Activated CD8-positive, alpha-beta T cell treated with anti-CD3 and anti-CD28 coated beads for 36 hours (primary cell): Measurements from ENCODE around the gene IFI27L1. TPM values are rescaled to one million over a fixed set of nuclear protein-coding genes. Genes with fewer than 3 reads are reported as not detected.

Source experiments
- total RNA-seq, 2 experiments: library from RNA; stranded (reverse); gene quantifications; one replicate each; pipeline ENCODE4 v1.2.3, GENCODE V29; 2021

Gene IFI27L1
- total RNA-seq, 2 experiments from 2014 or later = 21.9 to 23.3 TPM

Other genes starting within 250 kb of the IFI27L1 start
- not detected for gene FAM181A, start 154.0 kb upstream of the IFI27L1 start, total RNA-seq
- gene ASB2, start 104.7 kb upstream of the IFI27L1 start, total RNA-seq = 10 to 100 TPM; 11.7 to 12.7 TPM
- gene CCDC197, start 84.0 kb upstream of the IFI27L1 start, total RNA-seq = not detected
- gene OTUB2, start 55.0 kb upstream of the IFI27L1 start, total RNA-seq = under 1 TPM; 0.25 to 0.29 TPM
- gene DDX24, start 108 bp upstream of the IFI27L1 start, total RNA-seq = 100 to 1,000 TPM; 272 to 275 TPM
- gene IFI27, start 29.4 kb downstream of the IFI27L1 start, total RNA-seq = 1 to 10 TPM in 1 of 2 experiments, under 1 TPM in 1; 0.86 to 4.1 TPM
- gene IFI27L2, start 48.3 kb downstream of the IFI27L1 start, total RNA-seq = 10 to 100 TPM; 43.0 to 44.5 TPM
- gene PPP4R4, start 93.0 kb downstream of the IFI27L1 start, total RNA-seq = 1 to 10 TPM in 1 of 2 experiments, under 1 TPM in 1; 0.63 to 1.2 TPM
- not detected for gene SERPINA10, start 212.0 kb downstream of the IFI27L1 start, total RNA-seq
- gene SERPINA6, start 242.0 kb downstream of the IFI27L1 start, total RNA-seq = not detected